ENCODE results near the gene PACRG. TPM values are rescaled to one million over a fixed set of nuclear protein-coding genes. Genes with fewer than 3 reads are reported as not detected.

Gene PACRG
- total and polyA plus RNA-seq, 2 donors from 2014 or later, result 7.4 to 20.0 TPM

GRCh38 chr6:163063561-163063960, 335.8 kb downstream of the PACRG start:
- H3K4me1 ChIP-seq (ENCODE audit: control insufficient read depth in 2 of 3, insufficient read depth in 2 of 3, low read depth in 1 of 3, low read length in 3 of 3), result no peaks in the 10 kb centered on the region
- intact Hi-C loops (cut with DNase I), result no loop called here
- no peak for FAIRE-seq
- no peaks in the 10 kb centered on the region for H3K9me3 ChIP-seq (ENCODE audit: control insufficient read depth in 2 of 3, insufficient read depth in 1 of 3, low read length in 3 of 3)
- H3K27ac ChIP-seq (ENCODE audit: low read depth in 2 of 2, low read length in 2 of 2), result no peak overlapping the region
- H3K9ac ChIP-seq (ENCODE audit: low read length in 3 of 3), result no peak overlapping the region
- no peaks in the 10 kb centered on the region for H3K27me3 ChIP-seq (ENCODE audit: control insufficient read depth, insufficient read depth, low read length)
- no peak for DNase-seq
- no peak overlapping the region for H3K4me3 ChIP-seq (ENCODE audit: low read length in 3 of 3)
- TF ChIP-seq, protein P1, sequence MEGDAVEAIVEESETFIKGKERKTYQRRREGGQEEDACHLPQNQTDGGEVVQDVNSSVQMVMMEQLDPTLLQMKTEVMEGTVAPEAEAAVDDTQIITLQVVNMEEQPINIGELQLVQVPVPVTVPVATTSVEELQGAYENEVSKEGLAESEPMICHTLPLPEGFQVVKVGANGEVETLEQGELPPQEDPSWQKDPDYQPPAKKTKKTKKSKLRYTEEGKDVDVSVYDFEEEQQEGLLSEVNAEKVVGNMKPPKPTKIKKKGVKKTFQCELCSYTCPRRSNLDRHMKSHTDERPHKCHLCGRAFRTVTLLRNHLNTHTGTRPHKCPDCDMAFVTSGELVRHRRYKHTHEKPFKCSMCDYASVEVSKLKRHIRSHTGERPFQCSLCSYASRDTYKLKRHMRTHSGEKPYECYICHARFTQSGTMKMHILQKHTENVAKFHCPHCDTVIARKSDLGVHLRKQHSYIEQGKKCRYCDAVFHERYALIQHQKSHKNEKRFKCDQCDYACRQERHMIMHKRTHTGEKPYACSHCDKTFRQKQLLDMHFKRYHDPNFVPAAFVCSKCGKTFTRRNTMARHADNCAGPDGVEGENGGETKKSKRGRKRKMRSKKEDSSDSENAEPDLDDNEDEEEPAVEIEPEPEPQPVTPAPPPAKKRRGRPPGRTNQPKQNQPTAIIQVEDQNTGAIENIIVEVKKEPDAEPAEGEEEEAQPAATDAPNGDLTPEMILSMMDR (IDR thresholded peaks at IDR 0.05; ENCODE audit: borderline replicate concordance, extremely low read depth, insufficient read depth), result no peak
- no peaks in the 10 kb centered on the region for H3K36me3 ChIP-seq (ENCODE audit: control insufficient read depth in 2 of 3, insufficient read depth in 3 of 3, low read length in 3 of 3)

DNA sequence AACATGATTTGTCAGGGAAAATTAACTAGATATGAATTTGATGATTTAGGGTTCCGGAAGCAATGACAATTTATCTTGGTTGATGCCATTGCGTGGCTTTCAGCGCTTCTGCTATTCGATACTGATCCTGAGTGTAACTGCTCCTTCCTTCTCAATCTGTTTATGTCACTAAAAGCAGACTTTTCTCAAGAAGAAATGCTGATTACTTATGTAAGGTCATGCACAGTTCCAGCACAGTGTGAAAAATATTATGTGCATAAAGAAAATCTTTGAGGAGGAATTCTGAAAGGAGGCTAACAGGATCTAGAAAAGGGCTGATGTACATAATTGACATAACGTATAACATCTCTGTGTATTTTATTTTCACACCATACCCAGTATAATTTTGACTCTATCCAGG, 336.6 kb downstream of the PACRG start:
- no peaks in the 10 kb centered on the region for H3K4me1 ChIP-seq (ENCODE audit: control insufficient read depth in 2 of 3, insufficient read depth in 2 of 3, low read depth in 1 of 3, low read length in 3 of 3)
- H3K4me3 ChIP-seq (ENCODE audit: low read length in 3 of 3), result no peak overlapping the region
- intact Hi-C loops (cut with DNase I), result no loop called here
- no peak for DNase-seq
- no peak overlapping the region for H3K9ac ChIP-seq (ENCODE audit: low read length in 3 of 3)
- H3K9me3 ChIP-seq (ENCODE audit: control insufficient read depth in 2 of 3, insufficient read depth in 1 of 3, low read length in 3 of 3), result no peaks in the 10 kb centered on the region
- no peaks in the 10 kb centered on the region for H3K36me3 ChIP-seq (ENCODE audit: control insufficient read depth in 2 of 3, insufficient read depth in 3 of 3, low read length in 3 of 3)
- H3K27ac ChIP-seq (ENCODE audit: low read depth in 2 of 2, low read length in 2 of 2), result no peak overlapping the region
- FAIRE-seq, result no peak
- TF ChIP-seq, protein P1 (IDR thresholded peaks at IDR 0.05; ENCODE audit: borderline replicate concordance, extremely low read depth, insufficient read depth), result no peak
- H3K27me3 ChIP-seq (ENCODE audit: control insufficient read depth, insufficient read depth, low read length), result no peaks in the 10 kb centered on the region

DNA sequence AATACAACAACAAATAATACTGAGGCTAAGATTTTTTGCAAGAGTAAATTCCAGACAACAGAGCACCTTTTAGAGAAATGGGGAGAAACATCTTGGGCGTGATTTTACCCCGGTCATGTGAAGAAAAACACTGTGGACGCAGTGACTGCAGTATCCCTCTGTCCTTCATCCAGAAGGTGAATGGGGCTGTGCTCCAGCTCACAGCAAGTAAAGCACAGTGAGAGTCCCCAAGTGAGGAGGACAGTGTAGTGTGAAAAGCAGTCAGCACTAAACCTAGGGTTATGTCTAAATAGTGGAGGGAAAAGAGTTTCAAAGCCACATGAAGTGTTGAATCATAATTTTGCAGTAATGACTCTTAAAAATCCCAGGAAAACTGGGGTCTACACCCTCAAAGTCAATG, 338.4 kb downstream of the PACRG start:
- FAIRE-seq (no peak), DNase-seq (no peak)
- Histone ChIP-seq H3K9me3 (ENCODE audit: control insufficient read depth in 2 of 3, insufficient read depth in 1 of 3, low read length in 3 of 3) (no peaks in the 10 kb centered on the region), H3K36me3 (ENCODE audit: control insufficient read depth in 2 of 3, insufficient read depth in 3 of 3, low read length in 3 of 3) (no peaks in the 10 kb centered on the region), H3K27me3 (ENCODE audit: control insufficient read depth, insufficient read depth, low read length) (no peaks in the 10 kb centered on the region), H3K4me1 (ENCODE audit: control insufficient read depth in 2 of 3, insufficient read depth in 2 of 3, low read depth in 1 of 3, low read length in 3 of 3) (no peaks in the 10 kb centered on the region), H3K4me3 (ENCODE audit: low read length in 3 of 3) (no peak overlapping the region), H3K9ac (ENCODE audit: low read length in 3 of 3) (no peak overlapping the region), H3K27ac (ENCODE audit: low read depth in 2 of 2, low read length in 2 of 2) (no peak overlapping the region)
- TF ChIP-seq, protein P1 (IDR thresholded peaks at IDR 0.05; ENCODE audit: borderline replicate concordance, extremely low read depth, insufficient read depth), result no peak
- intact Hi-C loops (cut with DNase I), result no loop called here

DNA sequence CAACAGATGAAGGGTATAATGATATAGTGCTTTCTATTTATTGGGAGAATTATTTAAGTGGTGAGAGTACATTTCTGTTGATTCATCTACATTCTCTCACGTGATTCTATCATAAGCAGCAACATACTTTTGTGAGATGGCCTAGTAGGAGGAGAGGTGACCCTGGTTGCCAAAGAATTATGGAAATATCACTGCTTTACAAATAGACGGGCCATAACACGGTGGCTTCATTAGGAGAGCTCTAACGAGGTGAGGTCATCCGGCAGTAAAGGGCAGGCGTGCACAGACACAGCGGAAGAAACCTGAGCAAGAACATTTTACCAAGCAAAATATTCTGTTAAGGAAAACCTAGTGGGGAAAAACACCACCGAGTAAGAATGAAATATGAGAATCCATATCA, 349.4 kb downstream of the PACRG start:
- Histone ChIP-seq H3K4me3 (ENCODE audit: low read length in 3 of 3) (no peak overlapping the region), H3K9me3 (ENCODE audit: control insufficient read depth in 2 of 3, insufficient read depth in 1 of 3, low read length in 3 of 3) (peaks cover 0 to 3% (median 0%) of the 10 kb centered on the region in 3 donors), H3K27me3 (ENCODE audit: control insufficient read depth, insufficient read depth, low read length) (no peaks in the 10 kb centered on the region), H3K9ac (ENCODE audit: low read length in 3 of 3) (no peak overlapping the region), H3K4me1 (ENCODE audit: control insufficient read depth in 2 of 3, insufficient read depth in 2 of 3, low read depth in 1 of 3, low read length in 3 of 3) (no peaks in the 10 kb centered on the region), H3K27ac (ENCODE audit: low read depth in 2 of 2, low read length in 2 of 2) (no peak overlapping the region), H3K36me3 (ENCODE audit: control insufficient read depth in 2 of 3, insufficient read depth in 3 of 3, low read length in 3 of 3) (no peaks in the 10 kb centered on the region)
- intact Hi-C loops (cut with DNase I), result no loop called here
- no peak for DNase-seq
- FAIRE-seq, result no peak
- TF ChIP-seq, protein P1 (IDR thresholded peaks at IDR 0.05; ENCODE audit: borderline replicate concordance, extremely low read depth, insufficient read depth), result no peak

Data from kidney (tissue), 14 donors.